Thyroid gland (tissue), 4 donors: ENCODE results near the gene CERS2. TPM values are rescaled to one million over a fixed set of nuclear protein-coding genes. Genes with fewer than 3 reads are reported as not detected.

Experiments
- DNase-seq, 2 donors: peaks; one replicate each; pipeline ENCODE4 v3.0.0-alpha.2; 2019
- H3K27ac ChIP-seq, 3 donors: fragments of 200-600 bp; sonication (generic); 1 replicate in 2 of 3; 2 replicates in 1 of 3; pipeline ENCODE4 v1.5.1; 2016 to 2019; ENCODE audit warnings: mild to moderate bottlenecking in 1 of 3, moderate library complexity in 1 of 3
- H3K27me3 ChIP-seq: fragments of 200-600 bp; sonication (generic); one replicate; pipeline ENCODE4 v1.5.1; 2019
- H3K36me3 ChIP-seq, 2 donors: fragments of 200-600 bp; sonication (generic); one replicate each; pipeline ENCODE4 v1.5.1; 2016 to 2019
- H3K4me1 ChIP-seq, 2 donors: fragments of 200-600 bp; sonication (generic); one replicate each; pipeline ENCODE4 v1.5.1; 2017 to 2019
- H3K4me3 ChIP-seq, 3 donors: fragments of 200-600 bp; sonication (generic); replicated peaks in 1 of 3; 1 replicate in 2 of 3; 2 replicates in 1 of 3; pipeline ENCODE4 v1.5.1; 2016; ENCODE audit warnings: mild to moderate bottlenecking in 1 of 3
- H3K9me3 ChIP-seq: fragments of 200-600 bp; sonication (generic); one replicate; pipeline ENCODE4 v1.5.1; 2017
- CTCF ChIP-seq, 6 experiments: fragments of 200-600 bp in 3 of 6; fragments of 450-650 bp in 3 of 6; sonication (generic) in 3 of 6; IDR thresholded peaks; one replicate each; pipeline ENCODE4 v1.5.1; 2016 to 2019; ENCODE audit warnings: antibody characterized with exemption in 6 of 6, mild to moderate bottlenecking in 2 of 6, inconsistent platforms in 1 of 6, moderate library complexity in 1 of 6
- POLR2A ChIP-seq, 2 donors: fragments of 450-650 bp; IDR thresholded peaks; one replicate each; pipeline ENCODE4 v1.6.1; 2017; ENCODE audit warnings: antibody characterized with exemption in 2 of 2, mild to moderate bottlenecking in 2 of 2, moderate library complexity in 1 of 2
- WGBS, 2 donors: methylation state at CpG; one replicate each; pipeline ENCODE4 v1.1.5; 2017; 5-methylcytosine and 5-hydroxymethylcytosine counted together
- intact Hi-C: fragments of 100-400 bp; cut with DNase I; formaldehyde crosslinking; loops from one replicate; pipeline ENCODE4 v1.15.1; 2023
- total RNA-seq, 4 donors: library from RNA; depleted of rRNA; stranded (reverse); fragments of >200 nt; gene quantifications; one replicate each; pipeline ENCODE4 v1.2.3, GENCODE V29; 2016

CERS2 gene
- total RNA-seq, 4 donors from 2014 or later: 158 to 183 (median 171) TPM

- H3K4me3 ChIP-seq: no peak overlapping the region
- peak; percentile 92 to 93 for DNase-seq
- intact Hi-C loops: no loop called here
- H3K4me1 ChIP-seq: peaks cover 36 to 63% of the 10 kb centered on the region in 2 donors
- H3K27ac ChIP-seq: peak overlapping the region; percentile 58 to 79 (median 62)
- TF ChIP-seq POLR2A (IDR thresholded peaks at IDR 0.05): peak in 1 of 2 donors; percentile 13
- peak; percentile 98 to 100 (median 99) for TF ChIP-seq CTCF (IDR thresholded peaks at IDR 0.05)
- WGBS, 2 donors: 14% methylated on average over 20 to 23 of the region's 23 CpGs
- no peaks in the 10 kb centered on the region for H3K36me3 ChIP-seq
- no peaks in the 10 kb centered on the region for H3K27me3 ChIP-seq
- no peaks in the 10 kb centered on the region for H3K9me3 ChIP-seq
Measured at GRCh38 chr1:150979092-150980056, 4.7 kb upstream of the CERS2 start.

- Histone ChIP-seq H3K4me1 (peaks cover 42 to 60% of the 10 kb centered on the region in 2 donors), H3K27me3 (no peaks in the 10 kb centered on the region), H3K4me3 (no peak overlapping the region), H3K36me3 (no peaks in the 10 kb centered on the region), H3K9me3 (no peaks in the 10 kb centered on the region), H3K27ac (peak overlapping the region in 2 of 3 donors; percentile 58 to 59)
- peak; percentile 78 to 80 for DNase-seq
- intact Hi-C loops: no loop called here
- WGBS, 2 donors: 55 to 72% methylated on average over 11 of the region's 11 CpGs
- peak in 1 of 2 donors; percentile 54 for TF ChIP-seq POLR2A (IDR thresholded peaks at IDR 0.05)
- TF ChIP-seq CTCF (IDR thresholded peaks at IDR 0.05): no peak
Measured at GRCh38 chr1:150976879-150977694, 2.5 kb upstream of the CERS2 start.

- H3K4me1 ChIP-seq: peaks cover 42 to 60% of the 10 kb centered on the region in 2 donors
Measured at GRCh38 chr1:150976401-150976821, 1.8 kb upstream of the CERS2 start.

GRCh38 chr1:150973836-150974579, 627 bp downstream of the CERS2 start:
- Histone ChIP-seq H3K9me3 (no peaks in the 10 kb centered on the region), H3K27me3 (no peaks in the 10 kb centered on the region), H3K4me3 (peak overlapping the region; percentile 13 to 83 (median 71)), H3K36me3 (peaks cover 0 to under 1% of the 10 kb centered on the region in 2 donors), H3K4me1 (peaks cover 41 to 55% of the 10 kb centered on the region in 2 donors), H3K27ac (peak overlapping the region; percentile 89 to 94 (median 92))
- WGBS, 2 donors: 0 to 2% methylated on average over 1 to 13 of the region's 67 CpGs
- intact Hi-C loops: no loop called here
- peak; percentile 54 to 56 for DNase-seq
- TF ChIP-seq POLR2A (IDR thresholded peaks at IDR 0.05): no peak
- TF ChIP-seq CTCF (IDR thresholded peaks at IDR 0.05): no peak

More at GRCh38 chr1:150976401-150976821, 1.8 kb upstream of the CERS2 start:
- Histone ChIP-seq H3K27ac (peak overlapping the region in 1 of 3 donors; percentile 58), H3K9me3 (no peaks in the 10 kb centered on the region), H3K36me3 (no peaks in the 10 kb centered on the region), H3K4me3 (no peak overlapping the region), H3K27me3 (no peaks in the 10 kb centered on the region)
- WGBS, 2 donors: 94 to 97% methylated on average over 9 of the region's 9 CpGs
- no peak for DNase-seq
- TF ChIP-seq POLR2A (IDR thresholded peaks at IDR 0.05): no peak
- no peak for TF ChIP-seq CTCF (IDR thresholded peaks at IDR 0.05)
- intact Hi-C loops: no loop called here
